KG1 (cell line): ENCODE results near the gene CACNA2D3.

Experiments used
- DNase-seq: peaks from one replicate; lab custom pipeline; 2025; lab: John Stamatoyannopoulos, UW

Gene CACNA2D3

DNA sequence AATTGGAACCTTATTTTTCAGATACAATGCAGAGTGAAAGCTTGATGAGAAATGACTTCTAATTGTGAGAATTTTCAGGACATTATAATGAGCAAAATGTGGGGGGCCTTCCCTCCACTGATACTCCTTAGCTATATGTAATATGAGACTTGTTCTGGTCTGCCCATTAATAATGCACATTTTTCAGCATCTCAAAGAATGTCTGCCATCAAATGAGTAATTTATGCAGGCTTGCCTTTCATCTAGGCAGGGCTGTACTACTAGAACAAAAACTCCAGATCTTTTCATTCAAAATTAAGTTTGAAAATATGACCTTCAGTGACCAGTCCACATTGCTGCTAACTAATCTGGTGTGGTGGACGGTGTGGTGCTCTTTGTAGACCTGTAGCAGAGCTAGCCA is 678.1 kb downstream of the CACNA2D3 start:
- no peak for DNase-seq

GRCh38 chr3:54801977-54802376 is 679.6 kb downstream of the CACNA2D3 start:
- DNase-seq: no peak

DNA sequence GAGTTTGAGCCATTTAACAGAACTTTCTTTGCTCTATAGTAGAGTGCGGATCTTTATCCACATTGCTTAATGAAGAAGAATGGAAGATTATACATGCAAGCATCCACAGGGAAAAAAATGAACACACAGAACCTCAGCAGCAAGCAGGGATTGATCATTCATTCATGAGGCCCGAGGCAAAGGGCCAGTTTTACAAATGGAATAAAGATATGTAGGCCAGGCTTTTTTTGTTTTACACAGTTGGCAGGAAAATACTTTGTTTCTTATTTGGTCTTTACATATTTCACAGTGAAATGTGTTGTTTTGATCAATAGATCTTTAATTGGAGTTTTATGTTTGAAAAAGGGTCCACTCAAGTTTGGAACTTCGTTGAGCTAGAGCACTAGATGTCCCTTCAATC is 688.0 kb downstream of the CACNA2D3 start:
- no peak for DNase-seq

GRCh38 chr3:54814224-54814623 is 691.9 kb downstream of the CACNA2D3 start:
- DNase-seq: no peak

DNA sequence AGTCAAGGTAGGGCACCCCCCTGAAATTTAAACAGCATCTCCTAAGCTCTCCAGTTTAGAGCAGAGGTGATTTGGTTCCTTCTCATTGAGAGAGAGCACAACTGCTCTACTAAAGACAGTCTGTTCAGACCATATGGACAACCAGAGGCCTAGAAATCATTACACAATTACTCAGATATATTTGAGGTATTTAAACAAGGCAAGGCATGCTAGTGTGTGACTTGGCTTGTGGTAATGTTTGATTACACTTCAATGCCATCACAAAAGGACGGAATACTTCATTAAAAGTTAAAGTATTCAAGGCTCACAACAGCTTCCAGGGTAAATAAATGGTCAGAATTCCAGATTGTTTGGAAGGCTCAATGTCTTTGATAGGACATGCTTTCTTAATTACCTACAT is 695.3 kb downstream of the CACNA2D3 start:
- DNase-seq: no peak

DNA sequence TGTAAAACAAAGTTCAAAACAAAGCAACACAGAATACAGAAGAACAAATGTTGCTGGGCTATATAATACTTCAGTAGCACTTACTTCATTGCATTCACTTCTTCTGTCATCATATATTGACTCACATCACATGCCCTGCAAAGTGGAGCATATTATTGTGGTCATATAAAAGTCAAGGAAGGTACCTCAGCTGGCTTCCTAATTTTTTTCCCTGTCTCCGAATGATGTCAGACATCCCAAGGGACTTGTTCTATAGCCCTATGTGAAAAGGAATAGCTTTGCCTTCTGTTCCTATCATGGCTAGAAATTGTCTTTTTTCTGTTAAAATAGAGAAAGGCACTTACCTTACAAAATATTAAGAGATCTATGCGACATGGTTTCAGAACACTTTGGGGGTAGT is 696.1 kb downstream of the CACNA2D3 start:
- DNase-seq: no peak

- DNase-seq: no peak
These were observed 696.6 kb downstream of the CACNA2D3 start for GRCh38 chr3:54818942-54819341.

- no peak for DNase-seq
These were observed 697.6 kb downstream of the CACNA2D3 start for GRCh38 chr3:54819946-54820345.

DNA sequence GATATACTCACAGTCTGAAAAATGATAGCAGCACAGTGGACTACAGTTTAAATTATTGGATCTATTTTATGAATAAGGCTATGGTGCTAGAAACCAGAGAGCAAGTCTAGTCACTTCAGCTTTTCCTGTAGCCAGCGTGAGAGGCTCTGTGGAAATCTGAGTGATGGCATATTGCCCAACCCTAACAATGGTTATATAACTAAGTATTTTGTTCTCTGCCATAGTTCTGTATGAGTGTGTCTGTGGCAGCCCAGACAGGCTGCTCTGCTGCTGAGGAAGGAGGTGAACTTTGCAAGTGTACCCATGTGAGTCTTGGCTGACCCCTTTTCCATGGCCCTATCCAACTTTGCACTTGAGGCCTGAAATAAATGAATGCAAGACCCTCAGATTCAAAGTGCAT is 699.9 kb downstream of the CACNA2D3 start:
- no peak for DNase-seq

GRCh38 chr3:54826251-54826691 is 703.9 kb downstream of the CACNA2D3 start:
- no peak for DNase-seq

DNA sequence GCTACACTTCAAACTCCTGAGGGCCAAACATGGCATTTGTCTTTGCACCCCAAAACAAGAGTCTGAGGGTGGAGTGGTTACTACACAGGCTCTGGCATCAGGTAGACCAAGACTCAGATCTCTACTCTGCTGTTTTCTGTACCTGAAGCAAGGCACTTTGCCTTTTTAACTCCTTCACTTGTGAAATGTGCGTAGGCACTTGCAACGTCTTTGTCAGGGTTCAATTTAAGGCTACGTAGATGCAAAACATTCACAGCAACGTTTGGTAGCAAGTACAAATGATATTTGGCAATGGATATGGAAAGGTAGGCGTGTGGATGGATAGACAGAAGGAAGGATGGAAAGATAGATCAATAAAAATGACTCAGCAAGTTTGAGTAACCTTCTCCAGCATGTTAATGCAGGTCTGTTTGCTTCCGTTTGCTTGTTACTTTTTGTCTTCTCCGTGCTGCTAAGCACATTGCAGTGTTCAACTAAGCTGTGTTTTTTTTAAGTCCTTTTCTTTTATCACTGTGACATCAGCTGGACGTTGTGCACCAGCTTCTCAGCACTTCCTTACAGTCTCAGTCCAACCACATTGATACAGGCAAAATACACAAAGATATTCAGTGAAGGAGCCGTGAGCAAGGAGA is 704.8 kb downstream of the CACNA2D3 start:
- no peak for DNase-seq

DNA sequence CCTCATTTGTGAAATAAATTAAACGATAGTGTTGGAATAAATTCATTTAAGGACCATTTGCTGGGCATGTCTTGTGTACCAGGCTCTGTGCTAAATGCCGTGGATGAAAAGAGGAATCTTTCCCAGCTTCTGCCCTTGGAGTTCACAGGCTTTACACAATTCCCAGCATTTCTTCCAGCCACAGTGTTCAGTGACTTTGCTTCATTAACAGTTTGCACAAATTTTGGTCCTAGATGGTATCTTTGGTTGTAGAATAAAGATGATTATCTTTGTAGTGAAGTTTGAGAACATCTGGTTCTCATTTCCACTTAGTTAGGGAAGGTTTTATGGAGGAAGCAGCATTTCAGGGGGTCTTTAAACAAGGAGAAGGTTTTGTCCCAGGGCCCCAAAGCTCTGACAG is 705.4 kb downstream of the CACNA2D3 start:
- no peak for DNase-seq

- no peak for DNase-seq
These were observed 708.3 kb downstream of the CACNA2D3 start for GRCh38 chr3:54830658-54831057.

DNA sequence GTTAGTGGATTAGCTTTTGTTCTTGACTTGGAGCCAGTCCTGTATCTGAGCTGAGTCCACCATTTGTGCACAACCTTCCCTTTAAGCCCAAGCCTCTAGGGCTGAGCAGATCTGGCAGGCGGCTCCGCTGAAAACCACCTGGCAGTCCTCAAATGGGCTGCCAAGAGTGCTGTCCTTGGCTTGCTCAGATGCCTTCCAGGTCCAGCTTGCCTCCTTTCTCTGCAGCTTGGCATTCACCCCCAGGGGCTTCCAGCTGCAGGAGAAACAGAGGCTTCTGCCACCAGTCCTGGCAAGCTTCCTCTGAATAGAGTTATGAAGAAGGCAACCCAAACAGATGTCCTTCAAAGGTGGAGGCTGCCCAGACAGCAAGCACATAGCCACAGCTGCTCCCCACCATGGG is 708.8 kb downstream of the CACNA2D3 start:
- DNase-seq: no peak

- DNase-seq: no peak
These were observed 710.5 kb downstream of the CACNA2D3 start for GRCh38 chr3:54832876-54833275.

GRCh38 chr3:54835701-54836100 is 713.3 kb downstream of the CACNA2D3 start:
- DNase-seq: no peak

- no peak for DNase-seq
These were observed 714.5 kb downstream of the CACNA2D3 start for GRCh38 chr3:54836871-54837270.

- no peak for DNase-seq
These were observed 715.6 kb downstream of the CACNA2D3 start for GRCh38 chr3:54837964-54838363.

- no peak for DNase-seq
These were observed 719.1 kb downstream of the CACNA2D3 start for GRCh38 chr3:54841471-54841870.

- DNase-seq: no peak
These were observed 721.0 kb downstream of the CACNA2D3 start for GRCh38 chr3:54843352-54843751.

DNA sequence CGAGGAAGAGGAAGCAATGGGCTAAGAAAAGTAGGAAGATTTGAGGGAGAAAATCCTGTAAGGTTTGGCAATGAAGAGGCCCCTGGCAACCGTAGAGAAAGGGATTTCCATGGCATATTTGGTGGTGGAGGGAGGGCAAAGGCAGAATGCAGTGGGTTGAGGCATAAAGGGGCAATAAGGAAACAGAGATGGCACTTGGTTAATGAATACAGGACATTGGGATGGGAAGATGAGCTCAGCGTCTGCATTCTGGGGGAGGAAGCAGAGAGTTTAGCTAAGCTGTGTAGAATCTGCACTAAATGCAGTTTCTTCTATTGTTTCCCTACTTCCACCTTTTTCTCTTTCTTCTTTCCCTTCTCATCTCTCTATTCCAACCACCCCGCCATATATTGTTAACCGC is 721.9 kb downstream of the CACNA2D3 start:
- no peak for DNase-seq

GRCh38 chr3:54845011-54845410 is 722.7 kb downstream of the CACNA2D3 start:
- no peak for DNase-seq

DNA sequence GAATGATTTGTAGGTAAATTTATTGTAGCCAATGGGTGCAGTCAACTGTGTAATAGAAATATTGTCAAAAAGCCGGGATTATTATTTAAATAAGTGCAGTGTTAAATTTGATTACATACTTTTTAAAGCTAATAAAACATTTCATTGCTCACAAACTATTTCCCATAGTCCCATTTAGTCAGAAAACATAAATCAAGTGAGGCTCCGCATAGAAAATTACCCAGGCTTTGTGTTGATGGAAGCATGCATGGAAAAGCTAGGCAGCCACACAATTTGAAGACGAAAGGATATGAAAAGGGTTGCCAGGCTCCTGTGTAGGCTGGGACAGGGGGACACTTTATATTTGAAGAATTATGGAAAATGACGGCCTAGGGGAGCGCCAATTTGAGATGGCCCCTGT is 723.2 kb downstream of the CACNA2D3 start:
- DNase-seq: no peak

DNA sequence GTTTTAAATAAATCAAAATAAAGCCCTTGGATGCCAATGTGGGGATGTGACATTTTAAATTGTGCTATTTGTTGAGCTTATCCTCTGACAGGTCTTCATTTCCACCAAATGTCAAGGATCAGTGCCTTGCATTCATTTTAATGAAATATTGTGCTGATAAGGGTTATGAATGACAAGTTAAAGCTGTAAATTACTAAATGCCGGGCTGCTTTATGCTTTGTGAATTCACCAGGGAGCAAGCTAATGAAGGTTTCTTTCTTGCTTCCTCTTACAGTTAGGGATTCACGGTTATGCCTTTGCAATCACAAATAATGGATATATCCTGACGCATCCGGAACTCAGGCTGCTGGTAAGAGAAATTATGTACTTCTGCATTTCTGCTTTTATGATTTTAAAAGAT is 723.8 kb downstream of the CACNA2D3 start:
- no peak for DNase-seq

GRCh38 chr3:54847361-54847760 is 725.0 kb downstream of the CACNA2D3 start:
- DNase-seq: no peak
